ENCODE data around the gene RAP2A. TPM values are rescaled to one million over a fixed set of nuclear protein-coding genes. Genes with fewer than 3 reads are reported as not detected.

The RAP2A gene
- total RNA-seq, 1 donor from 2014 or later: 42.5 TPM

GRCh38 chr13:97435323-97435722 lies 1.4 kb downstream of the RAP2A start:
- Histone ChIP-seq H3K4me1 (peaks cover 38% of the 10 kb centered on the region), H3K27me3 (ENCODE audit: low read depth) (no peaks in the 10 kb centered on the region), H3K9me3 (no peaks in the 10 kb centered on the region), H3K4me3 (peak overlapping the region; percentile 75), H3K36me3 (no peaks in the 10 kb centered on the region), H3K27ac (no peak overlapping the region)
- ATAC-seq: no peak
- TF ChIP-seq CTCF (IDR thresholded peaks at IDR 0.05): no peak
- intact Hi-C loops (cut with DNase I): no loop called here
- DNase-seq: no peak

GRCh38 chr13:97435794-97436193 lies 1.8 kb downstream of the RAP2A start:
- H3K9me3 ChIP-seq: no peaks in the 10 kb centered on the region
- DNase-seq: no peak
- H3K27me3 ChIP-seq (ENCODE audit: low read depth): no peaks in the 10 kb centered on the region
- no peak overlapping the region for H3K27ac ChIP-seq
- H3K4me1 ChIP-seq: peaks cover 38% of the 10 kb centered on the region
- H3K4me3 ChIP-seq: peak overlapping the region; percentile 75
- intact Hi-C loops (cut with DNase I): no loop called here
- TF ChIP-seq CTCF (IDR thresholded peaks at IDR 0.05): no peak
- no peak for ATAC-seq
- H3K36me3 ChIP-seq: no peaks in the 10 kb centered on the region

- peaks cover 38% of the 10 kb centered on the region for H3K4me1 ChIP-seq
- H3K27me3 ChIP-seq (ENCODE audit: low read depth): no peaks in the 10 kb centered on the region
- no peak for ATAC-seq
- no peaks in the 10 kb centered on the region for H3K36me3 ChIP-seq
- no peak for TF ChIP-seq CTCF (IDR thresholded peaks at IDR 0.05)
- H3K9me3 ChIP-seq: no peaks in the 10 kb centered on the region
- H3K4me3 ChIP-seq: peak overlapping the region; percentile 75
- intact Hi-C loops (cut with DNase I): no loop called here
- no peak overlapping the region for H3K27ac ChIP-seq
- no peak for DNase-seq
Observed at GRCh38 chr13:97436845-97437244, 2.9 kb downstream of the RAP2A start.

GRCh38 chr13:97437729-97438128 lies 3.8 kb downstream of the RAP2A start:
- no peaks in the 10 kb centered on the region for H3K9me3 ChIP-seq
- H3K27me3 ChIP-seq (ENCODE audit: low read depth): no peaks in the 10 kb centered on the region
- H3K4me3 ChIP-seq: no peak overlapping the region
- H3K36me3 ChIP-seq: no peaks in the 10 kb centered on the region
- ATAC-seq (no peak), DNase-seq (no peak)
- intact Hi-C loops (cut with DNase I): no loop called here
- peaks cover 38% of the 10 kb centered on the region for H3K4me1 ChIP-seq
- no peak for TF ChIP-seq CTCF (IDR thresholded peaks at IDR 0.05)
- no peak overlapping the region for H3K27ac ChIP-seq

GRCh38 chr13:97438856-97439595 lies 5.1 kb downstream of the RAP2A start:
- H3K27ac ChIP-seq: no peak overlapping the region
- ATAC-seq (no peak), DNase-seq (no peak)
- peaks cover 38% of the 10 kb centered on the region for H3K4me1 ChIP-seq
- TF ChIP-seq CTCF (IDR thresholded peaks at IDR 0.05): no peak
- no peaks in the 10 kb centered on the region for H3K36me3 ChIP-seq
- no peaks in the 10 kb centered on the region for H3K9me3 ChIP-seq
- no peaks in the 10 kb centered on the region for H3K27me3 ChIP-seq (ENCODE audit: low read depth)
- intact Hi-C loops (cut with DNase I): no loop called here
- no peak overlapping the region for H3K4me3 ChIP-seq

Measured in lower lobe of right lung (tissue), 2 donors.